MG63 (cell line): ENCODE data around the gene NAT16. TPM values are rescaled to one million over a fixed set of nuclear protein-coding genes. Genes with fewer than 3 reads are reported as not detected.
"Not testable (repeated sequence)": the region's sequence is repeated elsewhere in the genome, so short reads cannot be mapped to it uniquely, and the experiment has no call there.

ENCODE experiments used
- DNase-seq: peaks from one replicate; pipeline ENCODE4 v3.0.0-alpha.2; 2020
- H3K27me3 ChIP-seq: fragments of 250-450 bp; sonication (Bioruptor Pico); 2 replicates; pipeline ENCODE4 v1.5.1; 2020; ENCODE audit warnings: mild to moderate bottlenecking, moderate library complexity
- H3K36me3 ChIP-seq: fragments of 250-450 bp; sonication (Bioruptor Pico); 2 replicates; pipeline ENCODE4 v1.5.1; 2020; ENCODE audit warnings: mild to moderate bottlenecking, moderate library complexity
- H3K4me3 ChIP-seq: fragments of 250-450 bp; sonication (Bioruptor Pico); 2 replicates; pipeline ENCODE4 v1.5.1; 2020; ENCODE audit warnings: mild to moderate bottlenecking, moderate library complexity
- H3K9me3 ChIP-seq: fragments of 250-450 bp; sonication (Bioruptor Pico); 2 replicates; pipeline ENCODE4 v1.5.1; 2020; ENCODE audit warnings: mild to moderate bottlenecking, moderate library complexity
- total RNA-seq: library from RNA; depleted of rRNA; stranded (reverse); fragments of >200 nt; shearing (Covaris generic); gene quantifications from 2 replicates; pipeline ENCODE4 v1.2.3, GENCODE V29; 2014; ENCODE audit warnings: low replicate concordance

The NAT16 gene
- total RNA-seq, 1 experiment from 2014 or later, result not detected

GRCh38 chr7:101206665-101207042, 26.6 kb upstream of the NAT16 start:
- Histone ChIP-seq H3K9me3 (no peaks in the 10 kb centered on the region), H3K27me3 (no peaks in the 10 kb centered on the region), H3K4me3 (no peak overlapping the region), H3K36me3 (no peaks in the 10 kb centered on the region)
- DNase-seq, result no peak

- no peak for DNase-seq
- Histone ChIP-seq H3K36me3 (no peaks in the 10 kb centered on the region), H3K9me3 (no peaks in the 10 kb centered on the region), H3K27me3 (no peaks in the 10 kb centered on the region), H3K4me3 (no peak overlapping the region)
These were observed 26.0 kb upstream of the NAT16 start for GRCh38 chr7:101205901-101206664.

- H3K27me3 ChIP-seq, DNase-seq, H3K9me3 ChIP-seq, H3K36me3 ChIP-seq, H3K4me3 ChIP-seq: not testable (repeated sequence)
These were observed 23.9 kb upstream of the NAT16 start for GRCh38 chr7:101203740-101204738.

- Histone ChIP-seq H3K36me3 (no peaks in the 10 kb centered on the region), H3K9me3 (no peaks in the 10 kb centered on the region), H3K4me3 (no peak overlapping the region), H3K27me3 (no peaks in the 10 kb centered on the region)
- DNase-seq, result no peak
These were observed 22.5 kb upstream of the NAT16 start for GRCh38 chr7:101202603-101202918.

- Histone ChIP-seq H3K27me3 (no peaks in the 10 kb centered on the region), H3K4me3 (no peak overlapping the region), H3K36me3 (no peaks in the 10 kb centered on the region), H3K9me3 (no peaks in the 10 kb centered on the region)
- DNase-seq, result no peak
These were observed 21.9 kb upstream of the NAT16 start for GRCh38 chr7:101201695-101202602.

GRCh38 chr7:101200862-101201599, 20.9 kb upstream of the NAT16 start, which contains the start of gene MOGAT3:
TSS of gene MOGAT3 (minus strand) at chr7:101201036. CDS start at chr7:101200854, 182 bp downstream.
- H3K36me3 ChIP-seq, result no peaks in the 10 kb centered on the region
- DNase-seq, result no peak
- H3K4me3 ChIP-seq, result no peak within 1 kb of the TSS
- H3K27me3 ChIP-seq, result no peaks in the 10 kb centered on the region
- H3K9me3 ChIP-seq, result no peaks in the 10 kb centered on the region

GRCh38 chr7:101200504-101200861, 20.4 kb upstream of the NAT16 start:
- Histone ChIP-seq H3K36me3 (no peaks in the 10 kb centered on the region), H3K9me3 (no peaks in the 10 kb centered on the region), H3K27me3 (no peaks in the 10 kb centered on the region), H3K4me3 (no peak overlapping the region)
- DNase-seq, result no peak

- not testable (repeated sequence) for H3K4me3 ChIP-seq, H3K27me3 ChIP-seq, H3K9me3 ChIP-seq, DNase-seq, H3K36me3 ChIP-seq
These were observed 19.4 kb upstream of the NAT16 start for GRCh38 chr7:101199522-101199921.

- no peaks in the 10 kb centered on the region for H3K9me3 ChIP-seq
- H3K4me3 ChIP-seq, result no peak overlapping the region
- DNase-seq, result no peak
- no peaks in the 10 kb centered on the region for H3K36me3 ChIP-seq
- H3K27me3 ChIP-seq, result no peaks in the 10 kb centered on the region
These were observed 18.4 kb upstream of the NAT16 start for GRCh38 chr7:101198476-101198875.

GRCh38 chr7:101197991-101198390, 17.9 kb upstream of the NAT16 start:
- H3K9me3 ChIP-seq, result no peaks in the 10 kb centered on the region
- H3K4me3 ChIP-seq, result no peak overlapping the region
- H3K36me3 ChIP-seq, result no peaks in the 10 kb centered on the region
- H3K27me3 ChIP-seq, result no peaks in the 10 kb centered on the region
- DNase-seq, result no peak

- Histone ChIP-seq H3K4me3 (no peak overlapping the region), H3K36me3 (no peaks in the 10 kb centered on the region), H3K27me3 (no peaks in the 10 kb centered on the region), H3K9me3 (no peaks in the 10 kb centered on the region)
- DNase-seq, result no peak
These were observed 15.8 kb upstream of the NAT16 start for GRCh38 chr7:101195884-101196283.

- H3K36me3 ChIP-seq, result no peaks in the 10 kb centered on the region
- no peaks in the 10 kb centered on the region for H3K27me3 ChIP-seq
- DNase-seq, result no peak
- H3K9me3 ChIP-seq, result no peaks in the 10 kb centered on the region
- H3K4me3 ChIP-seq, result no peak overlapping the region
These were observed 9.0 kb upstream of the NAT16 start for GRCh38 chr7:101189109-101189508.

- no peak overlapping the region for H3K4me3 ChIP-seq
- no peaks in the 10 kb centered on the region for H3K36me3 ChIP-seq
- no peaks in the 10 kb centered on the region for H3K9me3 ChIP-seq
- DNase-seq, result no peak
- H3K27me3 ChIP-seq, result no peaks in the 10 kb centered on the region
These were observed 6.8 kb upstream of the NAT16 start for GRCh38 chr7:101186844-101187428.

- Histone ChIP-seq H3K27me3 (no peaks in the 10 kb centered on the region), H3K4me3 (no peak overlapping the region), H3K36me3 (no peaks in the 10 kb centered on the region), H3K9me3 (no peaks in the 10 kb centered on the region)
- DNase-seq, result no peak
These were observed 6.1 kb upstream of the NAT16 start for GRCh38 chr7:101186194-101186593.

GRCh38 chr7:101185258-101185839, 5.3 kb upstream of the NAT16 start:
- no peak for DNase-seq
- Histone ChIP-seq H3K36me3 (no peaks in the 10 kb centered on the region), H3K27me3 (no peaks in the 10 kb centered on the region), H3K9me3 (no peaks in the 10 kb centered on the region), H3K4me3 (no peak overlapping the region)

- no peaks in the 10 kb centered on the region for H3K36me3 ChIP-seq
- DNase-seq, result no peak
- no peak overlapping the region for H3K4me3 ChIP-seq
- H3K27me3 ChIP-seq, result no peaks in the 10 kb centered on the region
- H3K9me3 ChIP-seq, result no peaks in the 10 kb centered on the region
These were observed 380 bp downstream of the NAT16 start for GRCh38 chr7:101179713-101180112.
